Testis (tissue), 3 donors: ENCODE measurements around the gene GALNT9. TPM values are rescaled to one million over a fixed set of nuclear protein-coding genes. Genes with fewer than 3 reads are reported as not detected.

ENCODE experiments used
- DNase-seq: peaks from one replicate; pipeline ENCODE4 v3.0.0-alpha.2; 2019
- H3K27ac ChIP-seq, 2 donors: fragments of 200-600 bp; sonication (generic); one replicate each; pipeline ENCODE4 v1.5.1; 2019
- H3K27me3 ChIP-seq: fragments of 200-600 bp; sonication (generic); one replicate; pipeline ENCODE4 v1.5.1; 2019
- H3K36me3 ChIP-seq: fragments of 200-600 bp; sonication (generic); one replicate; pipeline ENCODE4 v1.5.1; 2017; ENCODE audit warnings: low read depth; ENCODE audit errors: missing control alignments
- H3K4me1 ChIP-seq: fragments of 200-600 bp; sonication (generic); one replicate; pipeline ENCODE4 v1.5.1; 2019
- H3K4me3 ChIP-seq, 2 donors: fragments of 200-600 bp; sonication (generic); one replicate each; pipeline ENCODE4 v1.5.1; 2017 to 2019
- H3K9me3 ChIP-seq: fragments of 200-600 bp; sonication (generic); one replicate; pipeline ENCODE4 v1.5.1; 2017
- CTCF ChIP-seq, 3 experiments: fragments of 450-650 bp in 2 of 3; fragments of 200-600 bp in 1 of 3; sonication (generic) in 1 of 3; IDR thresholded peaks; one replicate each; pipeline ENCODE4 v1.5.1; 2016 to 2019; ENCODE audit warnings: antibody characterized with exemption in 3 of 3, mild to moderate bottlenecking in 2 of 3, moderate library complexity in 1 of 3
- POLR2A ChIP-seq: fragments of 450-650 bp; IDR thresholded peaks from one replicate; pipeline ENCODE4 v1.6.1; 2017; ENCODE audit warnings: antibody characterized with exemption, mild to moderate bottlenecking, moderate library complexity
- WGBS, 2 donors: methylation state at CpG; one replicate each; pipeline ENCODE4 v1.1.5; 2018; 5-methylcytosine and 5-hydroxymethylcytosine counted together
- intact Hi-C: fragments of 100-400 bp; cut with DNase I; formaldehyde crosslinking; loops from one replicate; pipeline ENCODE4 v1.15.1; 2023; ENCODE audit warnings: low total_unique reads
- polyA plus RNA-seq: library from polyadenylated mRNA; stranded (reverse); fragments of 350-450 nt; fragmentation: Illumina TruSeq; extraction: RNeasy Lipid Tissue Mini Kit (QIAGEN cat#74804); gene quantifications from one replicate; pipeline ENCODE4 v1.2.3, GENCODE V29; 2014; ENCODE audit warnings: low read depth, low replicate concordance; ENCODE audit not compliant: insufficient read depth
- total RNA-seq, 2 donors: library from RNA; depleted of rRNA; stranded (reverse); fragments of >200 nt; gene quantifications; one replicate each; pipeline ENCODE4 v1.2.3, GENCODE V29; 2016

Gene GALNT9
- total and polyA plus RNA-seq, 3 donors from 2014 or later, result 1.1 to 1.5 (median 1.3) TPM

GRCh38 chr12:132239796-132240668 is 89.4 kb downstream of the GALNT9 start:
- Histone ChIP-seq H3K4me3 (no peak overlapping the region), H3K4me1 (no peaks in the 10 kb centered on the region), H3K36me3 (no peaks in the 10 kb centered on the region), H3K27me3 (no peaks in the 10 kb centered on the region), H3K27ac (no peak overlapping the region), H3K9me3 (no peaks in the 10 kb centered on the region)
- intact Hi-C loops, result no loop called here
- 86 to 88% methylated on average over 16 to 32 of the region's 32 CpGs for WGBS, 2 donors
- TF ChIP-seq POLR2A, result no peak
- TF ChIP-seq CTCF (IDR thresholded peaks at IDR 0.05), result no peak
- no peak for DNase-seq

GRCh38 chr12:132239392-132239791 is 90.0 kb downstream of the GALNT9 start:
- Histone ChIP-seq H3K36me3 (no peaks in the 10 kb centered on the region), H3K27me3 (no peaks in the 10 kb centered on the region), H3K9me3 (no peaks in the 10 kb centered on the region), H3K27ac (no peak overlapping the region), H3K4me3 (no peak overlapping the region), H3K4me1 (no peaks in the 10 kb centered on the region)
- intact Hi-C loops, result no loop called here
- TF ChIP-seq CTCF (IDR thresholded peaks at IDR 0.05) (no peak), POLR2A (no peak)
- DNase-seq, result no peak

- DNase-seq, result no peak
- no peaks in the 10 kb centered on the region for H3K36me3 ChIP-seq
- no peaks in the 10 kb centered on the region for H3K4me1 ChIP-seq
- H3K9me3 ChIP-seq, result no peaks in the 10 kb centered on the region
- intact Hi-C loops, result no loop called here
- TF ChIP-seq POLR2A (no peak), CTCF (IDR thresholded peaks at IDR 0.05) (no peak)
- no peak overlapping the region for H3K27ac ChIP-seq
- no peaks in the 10 kb centered on the region for H3K27me3 ChIP-seq
- WGBS, 2 donors, result 63 to 69% methylated on average over 5 of the region's 5 CpGs
- H3K4me3 ChIP-seq, result no peak overlapping the region
Observed at GRCh38 chr12:132238884-132239283, 90.5 kb downstream of the GALNT9 start.

- H3K4me1 ChIP-seq, result no peaks in the 10 kb centered on the region
- H3K4me3 ChIP-seq, result no peak overlapping the region
- no peaks in the 10 kb centered on the region for H3K9me3 ChIP-seq
- WGBS, 2 donors, result 75 to 85% methylated on average over 8 to 9 of the region's 9 CpGs
- no peak for DNase-seq
- no peak for TF ChIP-seq POLR2A
- no peak for TF ChIP-seq CTCF (IDR thresholded peaks at IDR 0.05)
- H3K36me3 ChIP-seq, result no peaks in the 10 kb centered on the region
- no peak overlapping the region for H3K27ac ChIP-seq
- intact Hi-C loops, result no loop called here
- no peaks in the 10 kb centered on the region for H3K27me3 ChIP-seq
Observed at GRCh38 chr12:132238488-132238854, 90.9 kb downstream of the GALNT9 start.
